Hepatocyte (in vitro differentiated cells): ENCODE results near the gene HYI.

Experiments used
- EZH2 ChIP-seq: fragments of 200-600 bp; sonication (generic); IDR thresholded peaks from 2 replicates; pipeline ENCODE4 v1.6.1; 2016; ENCODE audit warnings: antibody characterized with exemption, mild to moderate bottlenecking, borderline replicate concordance
- EZH2phosphoT487 ChIP-seq: fragments of 200-600 bp; sonication (generic); IDR thresholded peaks from one replicate; pipeline ENCODE4 v1.6.1; 2018; ENCODE audit warnings: antibody characterized with exemption, mild to moderate bottlenecking, low read depth, moderate library complexity; ENCODE audit not compliant: unreplicated experiment, severe bottlenecking
- TF ChIP-seq, protein P1 (sequence below): fragments of 200-600 bp; sonication (generic); IDR thresholded peaks from 2 replicates; pipeline ENCODE4 v1.5.1; 2016; ENCODE audit warnings: antibody characterized with exemption, mild to moderate bottlenecking; ENCODE audit not compliant: poor library complexity

DNA sequence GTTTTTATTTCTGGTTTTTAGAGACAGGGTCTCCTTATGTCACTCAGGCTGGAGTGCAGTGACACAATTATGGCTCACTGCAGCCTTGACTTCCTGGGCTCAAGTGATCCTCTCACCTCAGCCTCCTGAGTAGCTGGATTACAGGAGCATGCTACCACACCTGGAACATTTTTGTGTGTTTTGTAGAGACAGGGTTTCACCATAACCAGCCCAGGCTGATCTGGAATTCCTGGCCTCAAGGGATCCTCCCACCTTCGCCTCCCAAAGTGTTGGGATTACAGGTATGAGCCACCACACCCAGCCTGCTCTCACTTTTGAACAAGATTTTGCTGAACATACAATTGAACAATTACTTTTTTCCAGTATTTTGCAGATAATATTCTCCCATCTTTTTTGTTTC is 24.0 kb upstream of the HYI start:
- TF ChIP-seq EZH2 (no peak), EZH2phosphoT487 (no peak)
- TF ChIP-seq, protein P1, sequence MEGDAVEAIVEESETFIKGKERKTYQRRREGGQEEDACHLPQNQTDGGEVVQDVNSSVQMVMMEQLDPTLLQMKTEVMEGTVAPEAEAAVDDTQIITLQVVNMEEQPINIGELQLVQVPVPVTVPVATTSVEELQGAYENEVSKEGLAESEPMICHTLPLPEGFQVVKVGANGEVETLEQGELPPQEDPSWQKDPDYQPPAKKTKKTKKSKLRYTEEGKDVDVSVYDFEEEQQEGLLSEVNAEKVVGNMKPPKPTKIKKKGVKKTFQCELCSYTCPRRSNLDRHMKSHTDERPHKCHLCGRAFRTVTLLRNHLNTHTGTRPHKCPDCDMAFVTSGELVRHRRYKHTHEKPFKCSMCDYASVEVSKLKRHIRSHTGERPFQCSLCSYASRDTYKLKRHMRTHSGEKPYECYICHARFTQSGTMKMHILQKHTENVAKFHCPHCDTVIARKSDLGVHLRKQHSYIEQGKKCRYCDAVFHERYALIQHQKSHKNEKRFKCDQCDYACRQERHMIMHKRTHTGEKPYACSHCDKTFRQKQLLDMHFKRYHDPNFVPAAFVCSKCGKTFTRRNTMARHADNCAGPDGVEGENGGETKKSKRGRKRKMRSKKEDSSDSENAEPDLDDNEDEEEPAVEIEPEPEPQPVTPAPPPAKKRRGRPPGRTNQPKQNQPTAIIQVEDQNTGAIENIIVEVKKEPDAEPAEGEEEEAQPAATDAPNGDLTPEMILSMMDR: no peak
